Measurements from ENCODE around the gene MYO5C. TPM values are rescaled to one million over a fixed set of nuclear protein-coding genes. Genes with fewer than 3 reads are reported as not detected.

MYO5C gene
- total and polyA plus RNA-seq, 2 of the 13 experiments (the other 11 are each of a cell fraction or from before 2014, with no cell fraction given): 15.7 to 23.7 TPM

DNA sequence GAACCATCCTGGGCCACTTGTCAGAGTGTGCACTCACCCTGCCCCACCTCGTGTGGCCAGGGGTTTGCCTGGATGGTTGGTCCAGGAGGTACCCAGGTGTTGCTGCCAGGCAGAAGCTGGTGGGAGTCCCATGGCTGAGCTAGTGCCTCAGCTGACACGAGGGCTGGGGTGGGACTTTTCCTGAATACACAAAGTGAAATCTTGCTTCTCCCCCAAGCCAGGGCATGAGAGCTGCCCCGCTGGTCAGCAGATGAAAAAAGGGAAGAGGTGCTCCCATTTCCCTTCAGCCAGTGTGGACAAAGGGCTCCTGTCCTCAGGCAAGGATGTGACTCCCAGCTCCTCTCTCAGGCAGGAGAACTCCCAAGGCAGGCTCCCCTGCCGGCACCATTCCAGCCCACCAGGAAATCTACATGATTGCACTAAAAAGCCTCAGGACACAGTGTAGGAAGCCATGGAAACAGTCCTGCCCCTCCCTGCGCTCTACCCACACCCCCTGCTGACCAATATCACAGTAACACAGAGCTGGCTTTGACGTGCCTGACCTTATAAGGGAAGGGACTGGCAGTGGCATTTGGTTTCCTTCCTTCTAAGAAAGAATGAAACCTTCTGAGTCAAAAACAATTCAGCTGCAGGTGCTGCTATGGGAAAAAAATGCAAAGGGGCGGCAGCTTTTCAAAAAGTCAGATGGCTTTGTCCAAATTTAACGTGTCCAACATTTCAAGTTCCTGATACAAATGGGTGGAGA is 33.9 kb downstream of the MYO5C start:
- Histone ChIP-seq H3K36me3 (replicated peaks in 1 of 2; ENCODE audit: control insufficient read depth in 1 of 2, insufficient read depth in 2 of 2, low read length in 2 of 2) (peaks cover 21 to 75% of the 10 kb centered on the region in 2 experiments), H3K27ac (ENCODE audit: extremely low read length, insufficient read depth, low read length) (no peak overlapping the region), H3K27me3 (ENCODE audit: control insufficient read depth in 1 of 2, insufficient read depth in 2 of 2, low read length in 2 of 2) (no peaks in the 10 kb centered on the region), H3K4me1 (ENCODE audit: insufficient read depth, low read length) (no peaks in the 10 kb centered on the region), H2AFZ (ENCODE audit: low read length) (no peak overlapping the region), H3K79me2 (ENCODE audit: insufficient read depth, low read length) (no peaks in the 10 kb centered on the region), H3K9me3 (ENCODE audit: low read length) (no peaks in the 10 kb centered on the region), H3K9ac (ENCODE audit: insufficient read depth, low read depth, low read length) (no peak overlapping the region), H3K4me2 (ENCODE audit: low read depth, low read length) (no peak overlapping the region), H3K4me3 (replicated peaks in 1 of 3; ENCODE audit: insufficient read depth in 1 of 3, low read depth in 2 of 3, low read length in 3 of 3) (no peak overlapping the region), H4K20me1 (ENCODE audit: insufficient read depth, low read length) (no peaks in the 10 kb centered on the region)
- 96% methylated on average over 6 of the region's 8 CpGs for WGBS (ENCODE audit: low lambda C conversion rate)
- no peak for FAIRE-seq
- in situ Hi-C loops (cut with HindIII; ENCODE audit: extremely low pct_ligation_motif_present, low pct_unique_long_range_greater_than_20kb) (loop anchor here (5.0 kb wide), 1 partner anchor 71 kb away; no protein-coding TSS in a partner anchor), intact Hi-C loops (cut with micrococcal nuclease; ENCODE audit: unreplicated experiment) (no loop called here)
- no peak for DNase-seq (ENCODE audit: low spot score)
- CTCF ChIA-PET (ENCODE audit: low intra/inter-chr PET ratio, low total read pairs): no interaction called here
- no TSS peak for BruUV-seq (replicated peaks)
- POLR2A ChIA-PET: no interaction called here
- no peak for ATAC-seq
- TF ChIP-seq LCORL (IDR thresholded peaks at IDR 0.05): no peak
- no peak for TF ChIP-seq LCORL (CRISPR knock-in tag; IDR thresholded peaks at IDR 0.05)

DNA sequence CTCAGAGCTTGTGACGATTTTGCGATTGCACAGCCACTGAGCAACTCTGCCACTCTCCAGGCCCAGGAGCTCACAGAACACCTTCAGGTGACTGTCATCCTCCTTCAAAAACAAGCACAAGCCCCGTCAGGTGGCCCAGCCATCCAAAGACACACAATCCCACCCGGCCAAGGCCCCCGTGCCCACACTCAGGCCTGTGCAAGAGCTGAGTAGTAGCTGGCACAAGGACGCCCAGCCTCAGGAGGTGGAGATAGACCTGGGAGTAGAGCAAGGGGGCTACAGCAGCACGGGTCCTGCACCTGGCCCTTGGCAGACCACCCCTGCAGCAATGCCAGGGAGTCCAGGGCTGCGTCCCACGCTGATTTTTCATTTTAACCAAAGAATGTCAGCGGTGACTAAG is 34.6 kb downstream of the MYO5C start:
- Histone ChIP-seq H3K36me3 (replicated peaks in 1 of 2; ENCODE audit: control insufficient read depth in 1 of 2, insufficient read depth in 2 of 2, low read length in 2 of 2) (peaks cover 20 to 72% of the 10 kb centered on the region in 2 experiments), H3K27me3 (ENCODE audit: control insufficient read depth in 1 of 2, insufficient read depth in 2 of 2, low read length in 2 of 2) (no peaks in the 10 kb centered on the region), H3K4me1 (ENCODE audit: insufficient read depth, low read length) (no peaks in the 10 kb centered on the region), H3K27ac (ENCODE audit: extremely low read length, insufficient read depth, low read length) (no peak overlapping the region), H3K9me3 (ENCODE audit: low read length) (no peaks in the 10 kb centered on the region), H2AFZ (ENCODE audit: low read length) (no peak overlapping the region), H3K9ac (ENCODE audit: insufficient read depth, low read depth, low read length) (no peak overlapping the region), H3K79me2 (ENCODE audit: insufficient read depth, low read length) (no peaks in the 10 kb centered on the region), H3K4me3 (replicated peaks in 1 of 3; ENCODE audit: insufficient read depth in 1 of 3, low read depth in 2 of 3, low read length in 3 of 3) (no peak overlapping the region), H4K20me1 (ENCODE audit: insufficient read depth, low read length) (no peaks in the 10 kb centered on the region), H3K4me2 (ENCODE audit: low read depth, low read length) (no peak overlapping the region)
- no TSS peak for BruUV-seq (replicated peaks)
- intact Hi-C loops (cut with micrococcal nuclease; ENCODE audit: unreplicated experiment) (no loop called here), in situ Hi-C loops (cut with HindIII; ENCODE audit: extremely low pct_ligation_motif_present, low pct_unique_long_range_greater_than_20kb) (loop anchor here (5.0 kb wide), 1 partner anchor 71 kb away; no protein-coding TSS in a partner anchor)
- ChIA-PET CTCF (ENCODE audit: low intra/inter-chr PET ratio, low total read pairs) (no interaction called here), POLR2A (no interaction called here)
- FAIRE-seq: no peak
- 100% methylated on average over 8 of the region's 10 CpGs for WGBS (ENCODE audit: low lambda C conversion rate)
- no peak for DNase-seq (ENCODE audit: low spot score)
- ATAC-seq: no peak
- TF ChIP-seq SP5 (CRISPR knock-in tag; IDR thresholded peaks at IDR 0.05; ENCODE audit: borderline replicate concordance, low read depth) (no peak), PAF1 (CRISPR knock-in tag; IDR thresholded peaks at IDR 0.05) (no peak), TEAD2 (CRISPR knock-in tag; IDR thresholded peaks at IDR 0.05) (no peak), JUNB (CRISPR knock-in tag; IDR thresholded peaks at IDR 0.05; ENCODE audit: borderline replicate concordance) (no peak), ZFP90 (CRISPR knock-in tag; IDR thresholded peaks at IDR 0.05; ENCODE audit: borderline replicate concordance) (no peak), RBM39 (IDR thresholded peaks at IDR 0.05; ENCODE audit: low read depth, low read length, poor library complexity, severe bottlenecking) (no peak), YEATS4 (CRISPR knock-in tag; IDR thresholded peaks at IDR 0.05; ENCODE audit: borderline replicate concordance) (no peak), SRY (CRISPR knock-in tag; IDR thresholded peaks at IDR 0.05) (no peak), RARG (CRISPR knock-in tag; IDR thresholded peaks at IDR 0.05; ENCODE audit: low read depth) (no peak), DDIT3 (CRISPR knock-in tag; IDR thresholded peaks at IDR 0.05) (no peak)
- TF ChIP-seq, protein P1, sequence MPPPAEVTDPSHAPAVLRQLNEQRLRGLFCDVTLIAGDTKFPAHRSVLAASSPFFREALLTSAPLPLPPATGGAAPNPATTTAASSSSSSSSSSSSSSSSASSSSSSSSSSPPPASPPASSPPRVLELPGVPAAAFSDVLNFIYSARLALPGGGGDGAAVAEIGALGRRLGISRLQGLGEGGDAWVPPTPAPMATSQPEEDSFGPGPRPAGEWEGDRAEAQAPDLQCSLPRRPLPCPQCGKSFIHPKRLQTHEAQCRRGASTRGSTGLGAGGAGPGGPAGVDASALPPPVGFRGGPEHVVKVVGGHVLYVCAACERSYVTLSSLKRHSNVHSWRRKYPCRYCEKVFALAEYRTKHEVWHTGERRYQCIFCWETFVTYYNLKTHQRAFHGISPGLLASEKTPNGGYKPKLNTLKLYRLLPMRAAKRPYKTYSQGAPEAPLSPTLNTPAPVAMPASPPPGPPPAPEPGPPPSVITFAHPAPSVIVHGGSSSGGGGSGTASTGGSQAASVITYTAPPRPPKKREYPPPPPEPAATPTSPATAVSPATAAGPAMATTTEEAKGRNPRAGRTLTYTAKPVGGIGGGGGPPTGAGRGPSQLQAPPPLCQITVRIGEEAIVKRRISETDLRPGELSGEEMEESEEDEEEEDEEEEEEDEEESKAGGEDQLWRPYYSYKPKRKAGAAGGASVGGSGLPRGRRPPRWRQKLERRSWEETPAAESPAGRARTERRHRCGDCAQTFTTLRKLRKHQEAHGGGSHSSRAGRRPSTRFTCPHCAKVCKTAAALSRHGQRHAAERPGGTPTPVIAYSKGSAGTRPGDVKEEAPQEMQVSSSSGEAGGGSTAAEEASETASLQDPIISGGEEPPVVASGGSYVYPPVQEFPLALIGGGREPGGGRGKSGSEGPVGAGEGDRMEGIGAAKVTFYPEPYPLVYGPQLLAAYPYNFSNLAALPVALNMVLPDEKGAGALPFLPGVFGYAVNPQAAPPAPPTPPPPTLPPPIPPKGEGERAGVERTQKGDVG (CRISPR knock-in tag; IDR thresholded peaks at IDR 0.05; ENCODE audit: borderline replicate concordance): no peak
